Body of pancreas (tissue), 4 donors: Measurements from ENCODE around the gene HAUS7.

Source experiments
- CTCF ChIP-seq, 7 experiments: fragments of 450-650 bp in 4 of 7; fragments of 200-600 bp in 3 of 7; sonication (generic) in 3 of 7; IDR thresholded peaks; one replicate each; pipeline ENCODE4 v1.5.1; 2016 to 2019; ENCODE audit warnings: antibody characterized with exemption in 7 of 7
- POLR2A ChIP-seq, 3 donors: fragments of 450-650 bp; IDR thresholded peaks; one replicate each; pipeline ENCODE4 v1.6.1; 2016; ENCODE audit warnings: antibody characterized with exemption in 3 of 3, mild to moderate bottlenecking in 2 of 3

- TF ChIP-seq POLR2A (IDR thresholded peaks at IDR 0.05) = no peak
- no peak for TF ChIP-seq CTCF (IDR thresholded peaks at IDR 0.05)
These were observed 39.2 kb upstream of the HAUS7 start for GRCh38 chrX:153509592-153509991.
